Measurements from ENCODE around the gene LANCL2. TPM values are rescaled to one million over a fixed set of nuclear protein-coding genes. Genes with fewer than 3 reads are reported as not detected.
"Not testable (repeated sequence)": the region's sequence is repeated elsewhere in the genome, so short reads cannot be mapped to it uniquely, and the experiment has no call there.

The LANCL2 gene
- total RNA-seq, 1 donor from 2014 or later = 5.6 TPM

- intact Hi-C loops (cut with DNase I); DNase-seq; ATAC-seq (ENCODE audit: poor library complexity): not testable (repeated sequence)
Measured at GRCh38 chr7:55352947-55353273, 12.2 kb upstream of the LANCL2 start.

GRCh38 chr7:55360486-55360885, 4.7 kb upstream of the LANCL2 start:
- ATAC-seq (ENCODE audit: poor library complexity) = no peak
- intact Hi-C loops (cut with DNase I) = no loop called here
- DNase-seq = no peak

- intact Hi-C loops (cut with DNase I) = no loop called here
- ATAC-seq (ENCODE audit: poor library complexity) (no peak), DNase-seq (no peak)
Measured at GRCh38 chr7:55361560-55361959, 3.6 kb upstream of the LANCL2 start.

DNA sequence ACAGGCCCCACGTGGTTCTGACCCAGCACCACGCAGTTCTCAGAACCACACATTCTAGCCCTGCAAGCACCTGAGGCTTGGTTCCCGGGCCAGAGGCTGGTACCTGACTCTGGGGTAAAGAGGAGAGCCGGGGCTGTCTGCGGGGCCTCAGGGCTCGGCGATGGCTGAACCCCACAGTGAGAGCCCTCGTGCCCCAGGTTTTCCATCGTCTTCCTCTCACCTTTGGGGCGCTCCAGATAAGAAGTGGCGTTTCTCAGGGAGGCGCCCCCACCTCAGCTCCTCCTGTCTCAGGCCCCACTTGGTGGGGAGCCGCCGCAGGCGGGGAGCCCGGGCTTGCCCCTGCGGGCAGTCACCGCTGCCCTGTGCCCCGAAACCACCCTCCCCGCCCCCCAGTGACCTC, 2.2 kb upstream of the LANCL2 start:
- ATAC-seq (ENCODE audit: poor library complexity) (no peak), DNase-seq (no peak)
- intact Hi-C loops (cut with DNase I) = no loop called here

DNA sequence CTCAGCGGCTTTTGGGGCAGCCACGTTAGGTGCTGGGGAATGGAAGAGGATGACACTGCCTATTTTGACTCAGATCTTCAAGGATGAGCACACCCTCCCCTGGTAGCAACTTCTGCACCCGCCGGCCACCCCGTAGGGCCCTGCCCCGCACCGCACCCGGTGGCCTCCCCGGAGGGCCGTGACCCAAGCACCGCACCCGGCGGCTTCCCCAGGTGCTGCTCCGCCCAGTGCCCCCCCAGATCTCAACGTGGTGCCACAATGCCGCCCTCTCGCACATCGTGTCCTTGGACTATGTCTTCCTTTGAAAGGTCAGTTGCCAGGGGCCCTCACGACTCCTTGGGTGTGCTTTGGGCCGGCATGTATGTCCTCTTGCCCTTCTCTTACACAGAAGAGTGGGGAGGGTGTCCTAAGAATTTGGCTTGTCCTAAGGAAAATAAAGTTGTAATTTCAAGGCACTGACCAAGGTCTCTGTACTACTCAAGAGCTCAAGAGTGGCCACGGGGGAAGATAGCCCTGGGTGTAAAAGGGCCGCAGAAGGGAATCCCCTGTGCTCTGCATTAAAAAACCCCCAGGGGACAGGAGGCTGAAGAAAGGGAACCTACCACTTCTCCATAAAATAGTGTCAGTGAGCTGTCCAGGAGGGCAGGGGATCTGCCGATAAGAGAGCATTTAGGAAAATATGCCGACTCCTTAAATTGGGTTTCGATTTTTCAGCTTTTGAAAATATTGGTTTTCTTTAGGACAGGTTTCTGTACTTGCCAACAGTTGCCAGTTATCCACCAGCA, 1.6 kb upstream of the LANCL2 start:
- intact Hi-C loops (cut with DNase I) = no loop called here
- no peak for ATAC-seq (ENCODE audit: poor library complexity)
- no peak for DNase-seq

DNA sequence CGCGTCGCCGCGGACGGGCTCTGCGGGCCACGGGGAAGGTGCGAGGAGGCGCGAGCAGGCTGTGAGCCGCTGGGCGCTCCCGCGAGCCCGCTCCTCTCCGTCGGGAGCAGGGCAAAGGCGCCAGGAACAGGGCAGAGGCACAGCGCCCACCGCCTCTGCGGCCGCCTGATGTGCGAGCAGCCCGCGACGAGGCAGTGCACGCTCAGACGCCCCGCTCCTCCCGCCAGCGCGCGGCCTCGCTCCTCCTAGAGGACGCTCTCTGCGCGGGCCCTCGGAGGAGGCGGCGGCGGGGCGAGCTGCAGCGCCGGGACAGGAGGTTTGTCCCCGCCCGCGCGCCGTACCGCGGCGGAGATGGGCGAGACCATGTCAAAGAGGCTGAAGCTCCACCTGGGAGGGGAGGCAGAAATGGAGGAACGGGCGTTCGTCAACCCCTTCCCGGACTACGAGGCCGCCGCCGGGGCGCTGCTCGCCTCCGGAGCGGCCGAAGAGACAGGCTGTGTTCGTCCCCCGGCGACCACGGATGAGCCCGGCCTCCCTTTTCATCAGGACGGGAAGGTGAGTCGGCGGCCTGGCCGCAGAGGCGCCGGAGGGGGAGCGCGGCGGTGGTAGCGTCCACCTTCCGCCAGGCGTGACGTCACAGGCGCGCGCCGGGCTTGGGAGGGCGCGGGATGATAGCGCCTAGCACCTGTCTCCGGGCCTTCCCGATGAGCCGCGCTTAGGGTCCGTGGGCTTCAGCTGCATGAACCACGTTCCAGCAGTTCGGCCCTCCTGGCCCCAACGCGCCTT, 731 bp downstream of the LANCL2 start:
- intact Hi-C loops (cut with DNase I) = no loop called here
- DNase-seq (peak; percentile 97), ATAC-seq (ENCODE audit: poor library complexity) (peak; percentile 99)

- intact Hi-C loops (cut with DNase I) = no loop called here
- DNase-seq (no peak), ATAC-seq (ENCODE audit: poor library complexity) (peak; percentile 31)
Measured at GRCh38 chr7:55366461-55367070, 1.4 kb downstream of the LANCL2 start.

GRCh38 chr7:55367283-55367840, 2.2 kb downstream of the LANCL2 start:
- DNase-seq (no peak), ATAC-seq (ENCODE audit: poor library complexity) (no peak)
- intact Hi-C loops (cut with DNase I) = no loop called here

DNA sequence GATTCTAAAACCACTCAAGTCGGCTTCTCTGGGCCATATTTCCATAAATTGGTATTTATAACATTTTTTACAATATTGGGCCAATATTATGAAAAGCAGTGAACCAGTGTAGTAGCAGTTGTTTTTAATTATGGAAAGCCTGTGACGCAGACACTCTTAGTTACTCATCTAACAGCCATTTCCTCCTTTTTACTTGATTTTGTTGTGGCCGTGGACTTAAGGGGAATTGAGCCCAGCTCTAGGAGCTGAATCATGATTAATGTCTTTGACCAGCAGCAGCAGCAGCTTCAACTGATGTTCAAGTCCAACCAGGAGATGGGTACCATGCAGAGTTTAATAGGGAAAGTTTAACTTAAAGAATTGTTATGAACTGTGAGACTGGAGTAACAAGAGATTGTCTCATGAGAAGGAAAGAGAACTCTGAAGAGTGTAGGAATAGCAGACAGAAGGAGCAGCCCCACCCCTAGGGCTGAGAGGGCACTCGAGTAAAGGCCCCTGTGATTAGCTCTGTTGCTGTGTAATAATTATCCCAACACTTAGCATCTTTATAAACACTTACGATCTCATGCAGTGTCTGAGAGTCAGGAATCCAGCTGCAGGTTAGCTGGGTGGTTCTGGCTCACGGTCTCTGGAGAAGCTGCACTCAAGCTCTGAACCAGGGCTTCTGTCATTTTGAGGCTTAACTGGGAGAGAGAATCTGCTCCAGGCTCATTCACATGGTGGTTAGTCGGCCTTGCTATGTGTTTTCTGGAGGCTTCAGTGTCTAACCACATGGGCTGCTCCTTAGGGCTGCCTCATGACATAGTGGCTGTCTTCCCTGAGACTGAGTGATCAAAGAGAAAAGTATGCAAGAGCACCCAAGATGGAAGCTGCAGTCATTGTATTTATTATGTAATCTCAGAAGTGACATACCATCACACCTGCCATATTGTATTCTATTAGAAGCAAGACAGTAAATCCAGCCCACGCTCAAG, 4.6 kb downstream of the LANCL2 start:
- DNase-seq (no peak), ATAC-seq (ENCODE audit: poor library complexity) (no peak)
- intact Hi-C loops (cut with DNase I) = no loop called here

- no peak for DNase-seq
- intact Hi-C loops (cut with DNase I) = no loop called here
- no peak for ATAC-seq (ENCODE audit: poor library complexity)
Measured at GRCh38 chr7:55374213-55374612, 9.1 kb downstream of the LANCL2 start.

GRCh38 chr7:55375237-55375636, 10.1 kb downstream of the LANCL2 start:
- DNase-seq (no peak), ATAC-seq (ENCODE audit: poor library complexity) (no peak)
- intact Hi-C loops (cut with DNase I) = no loop called here

GRCh38 chr7:55377162-55377817, 12.2 kb downstream of the LANCL2 start:
- intact Hi-C loops (cut with DNase I) = no loop called here
- no peak for ATAC-seq (ENCODE audit: poor library complexity)
- no peak for DNase-seq

DNA sequence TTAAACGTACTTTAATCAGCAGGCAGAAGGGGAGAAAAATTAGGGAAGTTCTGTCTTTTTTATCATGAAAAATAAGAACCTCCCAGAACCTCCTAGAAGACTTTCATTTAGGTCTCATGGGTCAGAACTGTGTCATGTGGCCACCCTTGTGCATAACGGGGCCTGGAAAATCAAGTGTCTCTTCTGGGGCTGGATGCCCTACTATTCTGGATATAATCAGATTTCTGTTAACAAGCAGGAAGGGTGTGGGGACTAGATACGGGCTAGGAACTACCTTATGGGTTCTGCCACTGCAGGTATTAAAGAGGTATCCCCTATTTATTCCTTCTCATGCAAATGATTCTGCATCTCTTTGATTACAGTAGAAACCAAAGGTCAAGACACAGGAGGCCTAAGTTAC, 14.1 kb downstream of the LANCL2 start:
- DNase-seq (no peak), ATAC-seq (ENCODE audit: poor library complexity) (no peak)
- intact Hi-C loops (cut with DNase I) = no loop called here

DNA sequence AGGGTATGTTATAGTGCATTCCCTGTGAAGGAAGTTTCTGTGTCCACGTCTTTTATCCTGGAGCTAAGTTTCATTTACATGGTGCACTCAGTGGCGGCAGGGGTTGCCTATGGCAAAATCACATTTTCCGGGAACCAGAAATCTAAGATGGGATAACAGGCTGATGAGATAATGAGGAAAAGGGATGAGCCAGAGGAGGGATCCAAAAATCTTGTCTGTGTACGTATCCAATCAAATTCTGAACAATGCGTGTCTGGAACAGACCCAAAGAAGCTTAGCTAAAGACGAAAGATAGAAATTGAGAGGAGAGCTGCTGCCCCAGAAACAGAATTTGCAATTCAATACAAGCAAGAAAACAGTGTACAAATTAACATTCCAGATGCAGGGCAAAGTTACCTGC, 16.1 kb downstream of the LANCL2 start:
- ATAC-seq (ENCODE audit: poor library complexity) = no peak
- intact Hi-C loops (cut with DNase I) = no loop called here
- DNase-seq = no peak

GRCh38 chr7:55381696-55382095, 16.6 kb downstream of the LANCL2 start:
- DNase-seq (no peak), ATAC-seq (ENCODE audit: poor library complexity) (no peak)
- intact Hi-C loops (cut with DNase I) = no loop called here

GRCh38 chr7:55382251-55382650, 17.1 kb downstream of the LANCL2 start:
- intact Hi-C loops (cut with DNase I) = no loop called here
- DNase-seq (no peak), ATAC-seq (ENCODE audit: poor library complexity) (no peak)

GRCh38 chr7:55386541-55386940, 21.4 kb downstream of the LANCL2 start:
- intact Hi-C loops (cut with DNase I) = no loop called here
- ATAC-seq (ENCODE audit: poor library complexity) = no peak
- no peak for DNase-seq
